IPS-18a (cell line): ENCODE results near the gene HUNK.

Experiments
- H3K27ac ChIP-seq: one replicate; pipeline ENCODE4 v1.5.1; 2013; ENCODE audit warnings: low read length
- H3K27me3 ChIP-seq: one replicate; pipeline ENCODE4 v1.6.1; 2013; ENCODE audit warnings: mild to moderate bottlenecking, low read length; ENCODE audit not compliant: control insufficient read depth, insufficient read depth
- H3K36me3 ChIP-seq: one replicate; pipeline ENCODE4 v1.6.1; 2013; ENCODE audit warnings: low read depth, low read length; ENCODE audit not compliant: control insufficient read depth
- H3K4me1 ChIP-seq: one replicate; pipeline ENCODE4 v1.6.1; 2013; ENCODE audit warnings: low read depth, low read length; ENCODE audit not compliant: control insufficient read depth
- H3K4me3 ChIP-seq: one replicate; pipeline ENCODE4 v1.5.1; 2013; ENCODE audit warnings: low read length
- H3K9ac ChIP-seq: one replicate; pipeline ENCODE4 v1.6.1; 2013; ENCODE audit warnings: mild to moderate bottlenecking, low read length, moderate library complexity
- H3K9me3 ChIP-seq: one replicate; pipeline ENCODE4 v1.6.1; 2013; ENCODE audit warnings: low read depth, low read length; ENCODE audit not compliant: control insufficient read depth

HUNK gene

DNA sequence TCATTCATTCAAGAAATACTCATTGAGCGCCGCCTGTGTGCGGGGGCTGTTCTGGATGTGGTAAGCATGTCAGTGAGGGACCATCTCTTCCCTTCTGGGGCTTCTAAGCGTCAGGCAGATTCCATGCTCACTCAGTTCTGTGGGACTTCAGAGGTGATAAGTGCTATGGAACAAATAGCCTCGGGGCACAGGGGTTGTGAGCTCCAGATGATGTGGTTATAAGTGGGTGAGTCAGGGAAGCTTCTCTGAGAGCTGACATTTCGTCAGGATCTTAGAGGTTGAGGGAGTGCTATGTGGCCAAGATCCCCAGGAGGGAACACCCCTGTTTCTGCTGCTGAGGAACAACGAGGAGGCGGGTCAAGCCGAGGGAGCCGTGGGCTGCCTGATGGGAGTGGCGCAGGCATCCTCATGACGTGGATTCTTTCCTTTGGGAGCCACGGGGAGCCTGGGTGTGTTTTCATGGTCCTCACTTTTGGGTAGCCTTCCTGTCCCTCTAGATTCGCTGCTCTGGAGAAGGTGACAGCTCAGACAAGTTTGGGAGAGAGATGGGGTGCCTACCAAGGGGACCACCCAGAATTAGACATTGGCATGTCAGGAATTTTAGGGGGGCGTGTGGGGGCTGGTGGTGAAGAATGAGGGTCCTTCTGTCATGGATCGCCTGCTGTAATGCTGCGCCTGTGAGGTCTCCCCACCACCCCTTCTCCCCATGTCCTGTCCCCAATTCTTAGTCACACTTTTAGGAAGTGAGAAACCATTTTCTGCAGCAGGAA lies 38.5 kb downstream of the HUNK start:
- Histone ChIP-seq H3K36me3 (no peaks in the 10 kb centered on the region), H3K27me3 (no peaks in the 10 kb centered on the region), H3K4me1 (peaks cover 45% of the 10 kb centered on the region), H3K27ac (no peak overlapping the region), H3K9ac (no peak overlapping the region), H3K4me3 (no peak overlapping the region), H3K9me3 (no peaks in the 10 kb centered on the region)

DNA sequence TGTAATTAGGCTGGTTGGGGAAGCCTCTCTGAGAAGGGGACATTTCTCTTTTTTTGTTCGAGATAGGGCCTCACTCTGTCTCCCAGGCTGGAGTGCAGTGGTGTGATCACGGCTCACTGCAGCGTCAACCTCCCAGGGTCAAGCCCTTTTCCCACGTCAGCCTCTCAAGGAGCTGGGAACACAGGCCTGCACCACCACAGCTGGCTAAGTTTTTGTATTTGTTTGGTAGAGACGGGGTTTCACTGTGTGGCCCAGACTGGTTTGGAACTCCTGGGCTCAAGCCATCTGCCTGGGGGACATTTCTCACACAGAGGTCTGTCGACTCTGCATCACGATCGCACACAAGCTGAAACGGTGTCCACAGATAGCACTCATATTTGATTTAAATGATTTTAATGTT lies 39.7 kb downstream of the HUNK start:
- H3K4me1 ChIP-seq = peaks cover 45% of the 10 kb centered on the region
- no peak overlapping the region for H3K9ac ChIP-seq
- no peaks in the 10 kb centered on the region for H3K9me3 ChIP-seq
- no peak overlapping the region for H3K4me3 ChIP-seq
- H3K27ac ChIP-seq = no peak overlapping the region
- no peaks in the 10 kb centered on the region for H3K27me3 ChIP-seq
- no peaks in the 10 kb centered on the region for H3K36me3 ChIP-seq

DNA sequence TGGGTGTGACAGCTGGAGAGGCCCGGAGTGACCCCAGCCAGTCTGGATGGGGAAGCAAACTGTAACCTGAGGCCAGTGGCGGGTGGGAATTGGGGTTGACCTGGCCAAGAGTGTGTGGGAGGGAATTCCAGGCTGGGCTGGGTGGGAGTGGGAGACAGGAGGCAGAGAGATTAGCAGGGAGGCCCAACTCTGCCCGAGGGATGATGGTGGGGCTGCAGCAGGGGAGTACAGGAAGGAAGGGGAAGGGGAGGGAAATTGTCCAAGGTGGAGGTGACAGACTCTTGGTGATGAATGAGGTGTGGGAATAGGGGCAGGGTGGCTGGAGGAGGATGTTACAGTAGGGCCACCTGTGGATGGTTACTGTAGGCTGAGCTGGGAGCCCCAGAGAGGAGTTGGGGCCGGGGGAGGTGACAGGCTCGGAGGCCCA lies 40.4 kb downstream of the HUNK start:
- no peak overlapping the region for H3K27ac ChIP-seq
- peaks cover 2% of the 10 kb centered on the region for H3K9me3 ChIP-seq
- H3K36me3 ChIP-seq = no peaks in the 10 kb centered on the region
- peaks cover 42% of the 10 kb centered on the region for H3K4me1 ChIP-seq
- H3K4me3 ChIP-seq = no peak overlapping the region
- no peak overlapping the region for H3K9ac ChIP-seq
- no peaks in the 10 kb centered on the region for H3K27me3 ChIP-seq

DNA sequence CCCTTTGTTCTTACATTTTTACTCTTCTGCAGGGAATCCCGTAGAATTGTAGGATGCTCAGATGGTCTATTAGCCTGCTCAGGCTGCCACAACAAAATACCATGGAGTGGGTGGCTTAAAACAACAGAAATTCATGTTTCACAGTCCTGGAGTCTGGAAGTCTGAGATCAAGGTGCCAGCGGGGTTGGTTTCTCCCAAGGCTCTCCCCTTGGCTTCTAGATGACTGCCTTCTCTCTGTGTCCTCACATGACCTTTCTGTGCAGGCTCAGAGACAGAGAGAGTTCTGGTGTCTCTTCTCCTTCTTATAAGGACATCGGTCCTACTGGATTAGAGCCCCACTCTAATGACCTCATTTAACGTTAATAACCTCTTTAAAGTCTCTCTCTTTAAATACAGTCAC lies 41.7 kb downstream of the HUNK start:
- Histone ChIP-seq H3K27ac (no peak overlapping the region), H3K9ac (no peak overlapping the region), H3K27me3 (no peaks in the 10 kb centered on the region), H3K4me3 (no peak overlapping the region), H3K9me3 (peaks cover 4% of the 10 kb centered on the region), H3K4me1 (peaks cover 29% of the 10 kb centered on the region), H3K36me3 (no peaks in the 10 kb centered on the region)

DNA sequence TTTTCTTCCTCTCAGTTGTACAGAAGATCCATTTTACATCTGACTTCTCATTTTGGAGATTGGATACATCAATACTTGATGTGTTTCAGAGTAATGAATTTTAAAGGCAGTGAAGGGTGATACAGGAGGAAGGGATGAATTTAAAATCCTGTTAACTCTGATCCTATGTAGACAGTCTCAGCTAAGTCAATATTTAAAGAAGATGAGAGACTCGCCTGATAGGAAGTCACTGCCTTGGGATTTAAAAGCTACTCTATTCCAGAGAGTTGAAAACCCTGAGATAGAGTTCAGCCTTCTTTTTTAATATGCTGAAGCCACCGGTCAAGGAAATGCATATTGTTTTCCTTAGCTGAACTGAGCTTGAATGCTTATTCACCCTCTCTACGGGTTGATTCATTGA lies 42.7 kb downstream of the HUNK start:
- no peak overlapping the region for H3K9ac ChIP-seq
- no peaks in the 10 kb centered on the region for H3K36me3 ChIP-seq
- no peak overlapping the region for H3K4me3 ChIP-seq
- H3K27ac ChIP-seq = no peak overlapping the region
- H3K9me3 ChIP-seq = peaks cover 4% of the 10 kb centered on the region
- H3K4me1 ChIP-seq = peaks cover 20% of the 10 kb centered on the region
- no peaks in the 10 kb centered on the region for H3K27me3 ChIP-seq

DNA sequence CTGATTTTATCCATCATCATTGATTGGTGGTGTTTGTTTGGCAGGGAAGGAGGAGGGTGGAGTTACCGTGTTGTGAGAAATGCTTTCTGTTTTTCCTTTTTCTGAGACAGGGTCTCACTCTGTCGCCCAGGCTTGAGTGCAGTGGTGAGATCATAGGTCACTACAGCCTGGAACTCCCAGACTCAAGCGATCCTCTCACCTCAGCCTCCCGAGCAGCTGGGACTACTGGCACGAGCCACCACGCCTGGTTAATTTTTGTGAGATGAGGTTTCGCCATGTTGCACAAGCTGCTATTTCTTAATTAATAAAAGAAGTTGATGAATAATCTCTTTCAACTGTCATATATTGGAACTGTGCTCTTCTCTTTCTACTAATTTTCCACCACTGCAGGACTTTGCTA lies 44.3 kb downstream of the HUNK start:
- Histone ChIP-seq H3K27me3 (no peaks in the 10 kb centered on the region), H3K4me3 (no peak overlapping the region), H3K27ac (no peak overlapping the region), H3K9me3 (peaks cover 4% of the 10 kb centered on the region), H3K4me1 (peaks cover 7% of the 10 kb centered on the region), H3K36me3 (no peaks in the 10 kb centered on the region), H3K9ac (no peak overlapping the region)

DNA sequence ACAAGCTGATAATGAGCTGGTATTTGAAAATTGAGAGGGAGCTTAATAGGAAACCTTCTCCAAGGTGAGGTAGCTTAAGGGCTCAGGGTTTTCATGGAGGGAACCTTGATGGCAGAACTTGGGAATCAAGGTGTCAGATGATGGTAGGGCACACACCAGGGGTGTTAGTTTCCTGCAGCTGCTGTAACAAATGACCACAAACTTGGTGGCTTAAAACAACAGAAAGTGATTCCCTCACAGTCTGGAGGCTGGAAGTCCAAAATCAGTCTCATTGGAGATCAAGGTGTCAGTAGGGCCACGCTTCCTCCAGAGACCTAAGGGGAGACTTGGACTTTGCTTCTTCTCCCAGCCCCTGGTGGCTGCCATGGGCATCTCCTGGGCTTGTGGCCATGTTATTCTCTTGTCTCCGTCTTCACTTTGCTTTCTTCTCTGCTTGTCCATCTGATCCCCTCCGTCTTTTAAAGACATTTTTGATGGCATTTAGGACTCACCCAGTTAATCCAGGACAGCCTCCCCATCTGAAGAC lies 45.5 kb downstream of the HUNK start:
- Histone ChIP-seq H3K27ac (no peak overlapping the region), H3K4me1 (no peaks in the 10 kb centered on the region), H3K4me3 (no peak overlapping the region), H3K9ac (no peak overlapping the region), H3K9me3 (peaks cover 4% of the 10 kb centered on the region), H3K36me3 (no peaks in the 10 kb centered on the region), H3K27me3 (no peaks in the 10 kb centered on the region)

DNA sequence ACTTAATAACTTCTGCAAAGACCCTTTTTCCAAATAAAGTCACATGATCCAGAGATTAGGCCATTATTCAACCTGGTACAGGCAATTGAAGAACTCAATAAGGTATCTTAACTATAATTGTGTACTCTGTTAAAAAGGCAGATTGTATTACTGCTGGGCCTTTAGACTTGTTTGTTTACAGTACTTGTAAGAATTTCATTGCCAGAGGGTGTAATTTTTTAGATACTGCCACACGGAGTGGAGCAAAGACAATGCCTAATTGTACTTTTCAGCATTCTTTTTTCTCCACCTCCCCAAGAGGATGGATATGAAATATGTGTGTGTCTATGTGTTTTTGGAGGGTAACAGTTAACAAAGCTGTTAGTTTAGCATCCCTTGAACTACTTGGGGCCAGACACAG lies 47.5 kb downstream of the HUNK start:
- Histone ChIP-seq H3K27me3 (no peaks in the 10 kb centered on the region), H3K9ac (no peak overlapping the region), H3K36me3 (no peaks in the 10 kb centered on the region), H3K9me3 (peaks cover 4% of the 10 kb centered on the region), H3K4me1 (no peaks in the 10 kb centered on the region), H3K4me3 (no peak overlapping the region), H3K27ac (no peak overlapping the region)

DNA sequence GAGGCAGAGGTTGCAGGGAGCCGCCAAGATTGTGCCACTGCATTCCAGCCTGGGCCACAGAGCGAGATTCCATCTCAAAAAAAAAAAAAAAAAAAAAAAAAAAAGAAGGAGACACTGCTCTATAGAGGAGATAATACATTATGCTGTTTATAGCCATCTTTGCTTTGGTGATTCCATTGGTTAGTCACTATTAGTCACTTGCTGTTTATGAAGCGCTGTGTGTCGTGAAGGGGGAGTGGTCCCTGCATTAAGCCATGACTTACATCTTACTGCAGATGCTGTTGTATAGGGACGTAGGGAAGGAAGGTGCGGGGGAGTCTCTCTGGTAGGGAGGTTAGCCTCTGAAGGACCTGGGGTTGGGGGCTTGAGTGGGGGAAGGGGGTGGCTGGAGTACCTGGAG lies 48.3 kb downstream of the HUNK start:
- Histone ChIP-seq H3K9ac (no peak overlapping the region), H3K9me3 (peaks cover 4% of the 10 kb centered on the region), H3K4me3 (no peak overlapping the region), H3K27me3 (no peaks in the 10 kb centered on the region), H3K27ac (no peak overlapping the region), H3K36me3 (no peaks in the 10 kb centered on the region), H3K4me1 (no peaks in the 10 kb centered on the region)

DNA sequence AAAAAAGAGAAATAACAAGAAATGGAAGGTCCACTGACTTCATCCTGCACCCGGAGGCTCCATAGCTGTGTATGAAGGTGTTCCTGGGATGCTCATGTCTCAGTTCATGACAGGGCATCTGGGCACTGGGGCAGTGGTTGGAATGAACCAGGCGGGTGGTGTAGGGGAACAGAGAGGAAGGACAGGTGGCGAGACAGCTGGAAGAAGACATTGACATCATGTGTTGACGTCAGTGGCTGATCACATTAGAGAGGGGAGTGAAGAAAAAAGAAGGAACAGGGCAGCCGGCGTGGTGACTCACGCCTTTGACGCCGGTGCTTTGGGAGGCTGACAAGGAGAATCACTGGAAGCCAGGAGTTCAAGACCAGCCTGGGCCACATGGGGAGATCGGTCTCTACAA lies 50.1 kb downstream of the HUNK start:
- Histone ChIP-seq H3K36me3 (no peaks in the 10 kb centered on the region), H3K4me3 (no peak overlapping the region), H3K27me3 (no peaks in the 10 kb centered on the region), H3K27ac (no peak overlapping the region), H3K9me3 (peaks cover 4% of the 10 kb centered on the region), H3K4me1 (no peaks in the 10 kb centered on the region), H3K9ac (no peak overlapping the region)

DNA sequence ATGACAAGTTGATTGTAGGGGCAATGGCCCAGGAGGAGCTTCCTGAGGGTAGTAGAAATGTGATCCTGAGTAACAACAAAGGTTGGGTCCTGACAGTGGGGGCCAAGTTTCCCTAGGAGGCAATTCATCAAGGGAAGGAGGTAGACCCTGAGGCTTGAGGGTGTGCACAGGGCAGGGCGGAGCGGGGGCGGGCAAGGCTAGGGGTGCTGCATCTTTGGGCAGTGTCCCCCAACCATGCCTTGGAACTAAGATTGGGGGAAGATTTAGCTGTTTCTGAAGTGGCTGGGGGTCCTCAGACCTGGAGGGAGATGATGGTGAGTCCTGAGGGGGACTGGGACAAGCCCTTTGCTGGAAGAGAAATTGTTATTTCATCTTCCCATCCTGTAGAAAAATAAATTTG lies 50.9 kb downstream of the HUNK start:
- H3K4me1 ChIP-seq = no peaks in the 10 kb centered on the region
- no peaks in the 10 kb centered on the region for H3K27me3 ChIP-seq
- no peak overlapping the region for H3K27ac ChIP-seq

DNA sequence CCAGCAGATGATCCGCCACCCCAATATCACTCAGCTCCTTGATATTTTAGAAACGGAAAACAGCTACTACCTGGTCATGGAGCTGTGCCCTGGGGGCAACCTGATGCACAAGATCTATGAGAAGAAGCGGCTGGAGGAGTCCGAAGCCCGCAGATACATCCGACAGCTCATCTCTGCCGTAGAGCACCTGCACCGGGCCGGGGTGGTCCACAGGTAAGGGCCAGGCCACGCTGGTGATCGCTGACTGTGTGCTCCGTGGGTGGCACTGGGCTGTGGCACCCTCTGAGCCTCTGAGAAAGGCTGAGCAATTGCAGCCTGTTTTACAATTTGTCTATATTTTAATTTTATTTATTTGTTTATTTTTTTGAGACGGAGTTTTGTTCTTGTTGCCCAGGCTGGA lies 51.7 kb downstream of the HUNK start:
- H3K9me3 ChIP-seq = no peaks in the 10 kb centered on the region
- no peaks in the 10 kb centered on the region for H3K27me3 ChIP-seq
- H3K4me3 ChIP-seq = no peak overlapping the region
- H3K9ac ChIP-seq = no peak overlapping the region
- no peaks in the 10 kb centered on the region for H3K4me1 ChIP-seq
- H3K36me3 ChIP-seq = no peaks in the 10 kb centered on the region
- no peak overlapping the region for H3K27ac ChIP-seq

More for the DNA sequence above, 50.9 kb downstream of the HUNK start:
- Histone ChIP-seq H3K36me3 (no peaks in the 10 kb centered on the region), H3K4me3 (no peak overlapping the region), H3K9ac (no peak overlapping the region), H3K9me3 (no peaks in the 10 kb centered on the region)
